Stimulated activated naive CD8-positive, alpha-beta T cell treated with anti-CD3 and anti-CD28 coated beads, Interleukin-15, Interleukin-2, amounts not matched to agents 100 ng/mL and 50 ng/mL, for 24 hours (primary cell): ENCODE results near the gene CLIC5.

Source experiments
- H3K27ac Mint-ChIP-seq: one replicate; pipeline ENCODE4 v1.8.0; 2021; ENCODE audit warnings: mild to moderate bottlenecking, mixed read lengths
- H3K27me3 Mint-ChIP-seq: one replicate; pipeline ENCODE4 v1.8.0; 2021; ENCODE audit warnings: mixed read lengths
- H3K36me3 Mint-ChIP-seq: one replicate; pipeline ENCODE4 v1.8.0; 2021; ENCODE audit warnings: low read depth, mixed read lengths
- H3K4me1 Mint-ChIP-seq: one replicate; pipeline ENCODE4 v1.8.0; 2021; ENCODE audit warnings: low read depth, mixed read lengths
- H3K4me3 Mint-ChIP-seq: one replicate; pipeline ENCODE4 v1.8.0; 2021; ENCODE audit warnings: mild to moderate bottlenecking, mixed read lengths
- H3K9me3 Mint-ChIP-seq: one replicate; pipeline ENCODE4 v1.8.0; 2021; ENCODE audit warnings: mixed read lengths

CLIC5 gene

GRCh38 chr6:45899683-45899946 lies 116.0 kb downstream of the CLIC5 start:
- no peaks in the 10 kb centered on the region for H3K9me3 Mint-ChIP-seq
- H3K4me1 Mint-ChIP-seq = peaks cover 17% of the 10 kb centered on the region
- no peak overlapping the region for H3K27ac Mint-ChIP-seq
- H3K27me3 Mint-ChIP-seq = peaks cover under 1% of the 10 kb centered on the region
- no peak overlapping the region for H3K4me3 Mint-ChIP-seq
- no peaks in the 10 kb centered on the region for H3K36me3 Mint-ChIP-seq

- Mint-ChIP-seq H3K27ac (no peak overlapping the region), H3K4me1 (peaks cover 17% of the 10 kb centered on the region), H3K9me3 (no peaks in the 10 kb centered on the region), H3K27me3 (no peaks in the 10 kb centered on the region), H3K4me3 (no peak overlapping the region), H3K36me3 (no peaks in the 10 kb centered on the region)
Measured at GRCh38 chr6:45898941-45899682, 116.5 kb downstream of the CLIC5 start.

- Mint-ChIP-seq H3K4me3 (no peak overlapping the region), H3K36me3 (no peaks in the 10 kb centered on the region), H3K27ac (no peak overlapping the region), H3K4me1 (peaks cover 17% of the 10 kb centered on the region), H3K27me3 (peaks cover 8% of the 10 kb centered on the region), H3K9me3 (peaks cover 4% of the 10 kb centered on the region)
Measured at GRCh38 chr6:45896783-45897441, 118.7 kb downstream of the CLIC5 start.

- H3K27ac Mint-ChIP-seq = no peak overlapping the region
- H3K4me3 Mint-ChIP-seq = no peak overlapping the region
- peaks cover 17% of the 10 kb centered on the region for H3K4me1 Mint-ChIP-seq
- no peaks in the 10 kb centered on the region for H3K36me3 Mint-ChIP-seq
- H3K27me3 Mint-ChIP-seq = peaks cover 11% of the 10 kb centered on the region
- H3K9me3 Mint-ChIP-seq = peaks cover 4% of the 10 kb centered on the region
Measured at GRCh38 chr6:45895569-45895968, 120.1 kb downstream of the CLIC5 start.

- no peak overlapping the region for H3K4me3 Mint-ChIP-seq
- peaks cover 4% of the 10 kb centered on the region for H3K9me3 Mint-ChIP-seq
- H3K36me3 Mint-ChIP-seq = no peaks in the 10 kb centered on the region
- peaks cover 14% of the 10 kb centered on the region for H3K27me3 Mint-ChIP-seq
- no peak overlapping the region for H3K27ac Mint-ChIP-seq
- peaks cover 14% of the 10 kb centered on the region for H3K4me1 Mint-ChIP-seq
Measured at GRCh38 chr6:45892696-45893245, 122.9 kb downstream of the CLIC5 start.

GRCh38 chr6:45892196-45892595 lies 123.5 kb downstream of the CLIC5 start:
- H3K36me3 Mint-ChIP-seq = no peaks in the 10 kb centered on the region
- H3K27ac Mint-ChIP-seq = no peak overlapping the region
- peaks cover 4% of the 10 kb centered on the region for H3K9me3 Mint-ChIP-seq
- H3K4me3 Mint-ChIP-seq = no peak overlapping the region
- peaks cover 10% of the 10 kb centered on the region for H3K4me1 Mint-ChIP-seq
- H3K27me3 Mint-ChIP-seq = peaks cover 20% of the 10 kb centered on the region

- Mint-ChIP-seq H3K27ac (no peak overlapping the region), H3K4me1 (no peaks in the 10 kb centered on the region), H3K9me3 (peaks cover 4% of the 10 kb centered on the region), H3K27me3 (peaks cover 27% of the 10 kb centered on the region), H3K4me3 (no peak overlapping the region), H3K36me3 (no peaks in the 10 kb centered on the region)
Measured at GRCh38 chr6:45886776-45887175, 128.9 kb downstream of the CLIC5 start.

GRCh38 chr6:45884336-45884735 lies 131.3 kb downstream of the CLIC5 start:
- H3K36me3 Mint-ChIP-seq = no peaks in the 10 kb centered on the region
- peaks cover 23% of the 10 kb centered on the region for H3K27me3 Mint-ChIP-seq
- peaks cover 4% of the 10 kb centered on the region for H3K9me3 Mint-ChIP-seq
- no peak overlapping the region for H3K4me3 Mint-ChIP-seq
- H3K27ac Mint-ChIP-seq = no peak overlapping the region
- H3K4me1 Mint-ChIP-seq = no peaks in the 10 kb centered on the region

GRCh38 chr6:45882671-45883070 lies 133.0 kb downstream of the CLIC5 start:
- Mint-ChIP-seq H3K9me3 (peaks cover 4% of the 10 kb centered on the region), H3K4me1 (no peaks in the 10 kb centered on the region), H3K27ac (no peak overlapping the region), H3K27me3 (peaks cover 20% of the 10 kb centered on the region), H3K4me3 (no peak overlapping the region), H3K36me3 (no peaks in the 10 kb centered on the region)

GRCh38 chr6:45881705-45882467 lies 133.8 kb downstream of the CLIC5 start:
- peaks cover 4% of the 10 kb centered on the region for H3K9me3 Mint-ChIP-seq
- H3K27me3 Mint-ChIP-seq = peaks cover 12% of the 10 kb centered on the region
- no peak overlapping the region for H3K4me3 Mint-ChIP-seq
- H3K4me1 Mint-ChIP-seq = no peaks in the 10 kb centered on the region
- no peaks in the 10 kb centered on the region for H3K36me3 Mint-ChIP-seq
- H3K27ac Mint-ChIP-seq = no peak overlapping the region

GRCh38 chr6:45880676-45881075 lies 135.0 kb downstream of the CLIC5 start:
- peaks cover 9% of the 10 kb centered on the region for H3K27me3 Mint-ChIP-seq
- H3K4me1 Mint-ChIP-seq = no peaks in the 10 kb centered on the region
- H3K36me3 Mint-ChIP-seq = no peaks in the 10 kb centered on the region
- no peak overlapping the region for H3K27ac Mint-ChIP-seq
- peaks cover 4% of the 10 kb centered on the region for H3K9me3 Mint-ChIP-seq
- H3K4me3 Mint-ChIP-seq = no peak overlapping the region

- H3K36me3 Mint-ChIP-seq = no peaks in the 10 kb centered on the region
- no peaks in the 10 kb centered on the region for H3K4me1 Mint-ChIP-seq
- H3K27me3 Mint-ChIP-seq = peaks cover 10% of the 10 kb centered on the region
- peaks cover 4% of the 10 kb centered on the region for H3K9me3 Mint-ChIP-seq
- no peak overlapping the region for H3K4me3 Mint-ChIP-seq
- H3K27ac Mint-ChIP-seq = no peak overlapping the region
Measured at GRCh38 chr6:45880159-45880558, 135.5 kb downstream of the CLIC5 start.

- Mint-ChIP-seq H3K27me3 (peaks cover 8% of the 10 kb centered on the region), H3K27ac (no peak overlapping the region), H3K4me3 (no peak overlapping the region), H3K4me1 (no peaks in the 10 kb centered on the region), H3K9me3 (peaks cover 4% of the 10 kb centered on the region), H3K36me3 (no peaks in the 10 kb centered on the region)
Measured at GRCh38 chr6:45877970-45878590, 137.6 kb downstream of the CLIC5 start.

- Mint-ChIP-seq H3K9me3 (no peaks in the 10 kb centered on the region), H3K27ac (no peak overlapping the region), H3K27me3 (peaks cover 26% of the 10 kb centered on the region), H3K4me1 (no peaks in the 10 kb centered on the region), H3K4me3 (no peak overlapping the region), H3K36me3 (no peaks in the 10 kb centered on the region)
Measured at GRCh38 chr6:45872827-45873365, 142.8 kb downstream of the CLIC5 start.
